SK-N-MC (cell line): ENCODE results near the gene KLF4.

Experiments
- DNase-seq: peaks from one replicate; pipeline ENCODE4 v3.0.0-alpha.2; 2011; ENCODE audit warnings: low read depth, low spot score
- H3K27ac ChIP-seq: fragments of 200-600 bp; sonication (generic); 2 replicates; pipeline ENCODE4 v1.5.1; 2016; ENCODE audit warnings: mixed run types
- H3K36me3 ChIP-seq: fragments of 200-600 bp; sonication (generic); 2 replicates; pipeline ENCODE4 v1.6.1; 2017; ENCODE audit warnings: antibody characterized with exemption, low read length, mixed read lengths; ENCODE audit not compliant: insufficient read depth
- H3K4me3 ChIP-seq: fragments of 200-600 bp; sonication (generic); 2 replicates; pipeline ENCODE4 v1.5.1; 2016
- H3K9ac ChIP-seq: fragments of 200-600 bp; sonication (generic); 2 replicates; pipeline ENCODE4 v1.8.0; 2017; ENCODE audit warnings: mixed run types, mixed read lengths; ENCODE audit not compliant: insufficient read length
- H3K9me3 ChIP-seq: fragments of 200-600 bp; sonication (generic); 2 replicates; pipeline ENCODE4 v1.6.1; 2017; ENCODE audit warnings: low read depth, mild to moderate bottlenecking, antibody characterized with exemption, low read length, moderate library complexity, mixed read lengths
- EZH2 ChIP-seq: fragments of 200-600 bp; sonication (generic); IDR thresholded peaks from one replicate; pipeline ENCODE4 v1.6.1; 2017; ENCODE audit warnings: antibody characterized with exemption
- FOXP2 ChIP-seq: optimal IDR thresholded peaks from 2 replicates; pipeline ENCODE3; 2011; ENCODE audit warnings: mild to moderate bottlenecking, moderate library complexity; ENCODE audit not compliant: insufficient read depth; ENCODE audit errors: extremely low read length, control extremely low read depth
- POLR2AphosphoS5 ChIP-seq: IDR thresholded peaks from 2 replicates; pipeline ENCODE4 v1.6.1; 2012; ENCODE audit warnings: mild to moderate bottlenecking, low read depth, low read length, borderline replicate concordance

The KLF4 gene

DNA sequence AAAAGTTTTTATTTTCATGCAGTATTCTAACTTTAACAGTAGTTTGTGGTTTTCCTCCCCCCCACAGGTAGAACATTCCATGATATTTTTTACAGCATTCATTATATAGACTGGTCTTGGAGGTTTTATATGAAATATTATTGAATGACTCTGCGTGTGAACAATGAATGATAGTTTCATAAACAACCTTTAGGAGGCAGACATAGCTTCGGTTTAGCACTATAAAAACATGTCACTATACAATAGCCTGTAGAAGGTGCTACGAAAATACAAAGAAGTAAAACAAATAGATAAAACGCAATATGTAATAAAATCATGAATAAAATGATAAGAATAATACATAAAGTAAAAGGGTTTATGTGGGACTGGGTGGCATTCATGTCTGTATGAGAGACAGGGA is 8.5 kb downstream of the KLF4 start:
- DNase-seq, result no peak
- Histone ChIP-seq H3K36me3 (no peaks in the 10 kb centered on the region), H3K9ac (no peak overlapping the region), H3K9me3 (no peaks in the 10 kb centered on the region), H3K4me3 (no peak overlapping the region), H3K27ac (no peak overlapping the region)
- TF ChIP-seq POLR2AphosphoS5 (no peak), EZH2 (no peak)

DNA sequence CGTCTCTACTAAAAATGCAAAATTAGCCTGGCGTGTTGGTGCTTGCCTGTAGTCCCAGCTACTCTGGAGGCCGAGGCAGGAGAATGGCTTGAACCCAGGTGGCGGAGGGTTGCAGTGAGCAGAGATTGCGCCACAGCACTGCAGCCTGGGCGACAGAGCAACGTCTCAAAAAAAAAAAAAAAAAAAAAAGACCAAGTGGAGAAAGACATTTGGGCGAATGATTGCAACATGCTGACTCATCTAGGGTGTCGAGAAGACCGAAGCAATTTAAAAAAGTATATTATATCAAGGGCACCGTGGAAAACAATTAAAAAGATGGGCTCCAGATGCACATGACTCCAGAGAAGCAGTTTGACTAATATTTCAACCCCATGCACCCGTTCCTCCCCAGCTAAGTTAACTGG is 9.2 kb downstream of the KLF4 start:
- DNase-seq, result no peak
- Histone ChIP-seq H3K9ac (no peak overlapping the region), H3K36me3 (no peaks in the 10 kb centered on the region), H3K4me3 (no peak overlapping the region), H3K27ac (no peak overlapping the region), H3K9me3 (no peaks in the 10 kb centered on the region)
- TF ChIP-seq POLR2AphosphoS5 (no peak), EZH2 (no peak), FOXP2 (no peak)

DNA sequence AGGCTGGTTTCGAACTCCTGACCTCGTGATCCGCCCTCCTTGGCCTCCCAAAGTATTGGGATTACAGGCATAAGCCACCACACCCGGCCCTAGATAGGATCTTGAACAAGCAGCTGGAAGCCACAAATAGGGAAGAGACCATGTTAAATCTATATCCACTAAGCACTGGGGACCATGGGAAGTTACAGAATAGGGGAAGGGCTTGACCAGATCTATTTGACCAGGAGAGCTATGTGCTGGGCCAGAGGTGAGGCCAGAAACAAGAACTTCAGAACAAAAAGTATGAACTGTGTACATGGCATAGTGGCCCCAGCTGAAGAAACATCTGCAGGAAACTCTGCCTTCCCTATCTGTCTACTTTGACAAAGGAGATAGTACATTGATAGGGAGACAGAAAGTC is 10.8 kb downstream of the KLF4 start:
- H3K27ac ChIP-seq, result no peak overlapping the region
- DNase-seq, result no peak
- no peaks in the 10 kb centered on the region for H3K9me3 ChIP-seq
- no peak overlapping the region for H3K4me3 ChIP-seq
- H3K36me3 ChIP-seq, result no peaks in the 10 kb centered on the region
- no peak overlapping the region for H3K9ac ChIP-seq
- TF ChIP-seq EZH2, result no peak
- TF ChIP-seq POLR2AphosphoS5, result no peak
- TF ChIP-seq FOXP2, result no peak

DNA sequence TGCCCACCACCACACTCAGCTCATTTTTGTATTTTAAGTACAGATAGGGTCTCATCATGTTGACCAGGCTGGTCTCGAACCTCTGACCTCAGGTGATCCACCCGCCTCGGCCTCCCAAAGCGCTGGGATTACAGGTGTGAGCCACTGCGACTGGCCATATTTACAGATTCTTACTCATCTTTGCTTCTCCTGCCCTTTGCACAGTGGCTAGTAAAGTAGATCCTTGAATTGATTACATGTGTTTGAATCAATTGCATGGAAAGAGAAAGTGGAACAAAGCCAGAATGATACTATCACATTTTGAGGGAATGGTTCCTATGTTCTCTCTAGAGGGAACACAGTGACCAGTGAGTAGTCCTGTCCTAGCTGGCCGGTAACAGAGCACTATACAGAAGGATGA is 15.4 kb downstream of the KLF4 start:
- Histone ChIP-seq H3K9me3 (no peaks in the 10 kb centered on the region), H3K9ac (no peak overlapping the region), H3K36me3 (no peaks in the 10 kb centered on the region), H3K4me3 (no peak overlapping the region), H3K27ac (no peak overlapping the region)
- TF ChIP-seq POLR2AphosphoS5 (no peak), FOXP2 (no peak), EZH2 (no peak)
- DNase-seq, result no peak

DNA sequence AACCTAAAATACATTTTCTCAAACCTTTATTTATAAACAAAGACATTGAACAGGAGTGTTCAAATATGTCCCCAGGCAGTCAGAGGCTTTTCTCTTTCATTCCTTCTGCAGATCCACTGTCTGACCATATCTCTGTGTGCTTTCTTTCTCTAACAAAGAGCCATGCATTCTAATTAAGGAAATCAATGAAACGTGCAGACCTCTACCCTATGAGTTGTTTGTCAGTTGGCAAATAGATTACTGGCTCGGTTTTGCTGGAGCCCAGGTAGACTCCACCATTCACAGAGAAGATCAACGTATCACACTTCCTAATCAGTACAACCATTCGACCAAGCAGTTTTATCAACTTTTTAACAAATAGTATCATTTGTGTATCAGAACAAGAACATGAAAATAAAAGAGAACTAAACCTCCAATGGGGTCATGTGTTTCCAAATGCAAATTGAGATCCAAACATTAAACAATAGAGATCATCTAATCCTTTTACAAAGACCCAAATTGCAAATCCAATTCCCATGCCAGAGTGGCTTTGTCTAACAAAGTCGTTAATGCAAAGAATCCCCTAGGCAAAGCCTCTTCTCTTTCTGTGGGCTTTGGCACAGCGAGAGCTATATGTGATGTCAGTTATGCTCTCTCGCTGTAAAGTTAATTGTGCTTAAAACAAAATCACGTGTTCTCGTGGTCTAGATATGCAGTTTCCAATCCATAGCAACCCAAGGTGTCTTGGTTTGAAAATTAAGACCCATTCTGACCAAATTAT is 16.8 kb downstream of the KLF4 start:
- Histone ChIP-seq H3K9ac (no peak overlapping the region), H3K27ac (no peak overlapping the region), H3K4me3 (no peak overlapping the region), H3K36me3 (no peaks in the 10 kb centered on the region), H3K9me3 (no peaks in the 10 kb centered on the region)
- DNase-seq, result no peak
- no peak for TF ChIP-seq EZH2
- no peak for TF ChIP-seq FOXP2
- TF ChIP-seq POLR2AphosphoS5, result no peak

DNA sequence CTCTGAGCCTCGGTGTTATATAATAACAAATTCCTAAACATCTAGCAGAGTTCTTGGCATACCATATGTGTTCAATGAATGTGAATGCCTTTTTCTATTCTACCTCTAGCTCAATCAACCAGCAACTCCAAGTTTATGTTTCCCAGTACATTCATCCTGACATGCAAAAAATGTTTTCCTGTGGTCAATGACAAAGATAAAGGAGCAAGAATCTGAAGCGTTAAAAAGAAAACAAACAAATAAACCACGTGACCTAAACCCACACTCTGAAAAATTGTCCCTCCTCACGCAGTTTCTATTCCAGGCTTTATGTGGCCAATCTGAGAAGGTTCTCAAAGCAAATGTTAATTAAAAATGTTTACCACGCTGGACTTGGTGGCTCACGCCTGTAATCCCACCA is 18.0 kb downstream of the KLF4 start:
- Histone ChIP-seq H3K9me3 (no peaks in the 10 kb centered on the region), H3K36me3 (no peaks in the 10 kb centered on the region), H3K9ac (no peak overlapping the region), H3K27ac (no peak overlapping the region), H3K4me3 (no peak overlapping the region)
- DNase-seq, result no peak
- TF ChIP-seq FOXP2 (no peak), POLR2AphosphoS5 (no peak), EZH2 (no peak)

DNA sequence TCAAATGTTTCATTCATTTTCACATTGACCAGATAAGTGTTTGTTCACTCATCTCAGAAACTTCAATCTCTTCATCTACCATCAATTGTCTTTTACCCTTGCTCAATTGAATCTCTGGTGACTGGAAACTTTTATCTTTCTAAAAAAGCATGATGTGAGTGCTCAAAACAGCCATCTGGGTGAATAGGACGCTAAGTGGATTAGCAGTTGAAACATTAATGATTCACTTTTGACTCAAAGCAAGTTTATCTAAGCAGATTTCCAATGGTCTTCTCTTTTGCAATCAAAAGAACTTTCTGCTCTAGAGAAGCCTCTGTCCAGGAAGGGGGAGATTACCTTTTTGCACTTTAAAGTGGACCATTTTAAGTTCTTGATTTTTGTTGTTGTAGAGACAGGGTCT is 22.2 kb downstream of the KLF4 start:
- no peak for DNase-seq
- no peak overlapping the region for H3K27ac ChIP-seq
- TF ChIP-seq FOXP2 (no peak), POLR2AphosphoS5 (no peak), EZH2 (no peak)
- no peaks in the 10 kb centered on the region for H3K36me3 ChIP-seq
- H3K9ac ChIP-seq, result no peak overlapping the region
- no peak overlapping the region for H3K4me3 ChIP-seq
- no peaks in the 10 kb centered on the region for H3K9me3 ChIP-seq

DNA sequence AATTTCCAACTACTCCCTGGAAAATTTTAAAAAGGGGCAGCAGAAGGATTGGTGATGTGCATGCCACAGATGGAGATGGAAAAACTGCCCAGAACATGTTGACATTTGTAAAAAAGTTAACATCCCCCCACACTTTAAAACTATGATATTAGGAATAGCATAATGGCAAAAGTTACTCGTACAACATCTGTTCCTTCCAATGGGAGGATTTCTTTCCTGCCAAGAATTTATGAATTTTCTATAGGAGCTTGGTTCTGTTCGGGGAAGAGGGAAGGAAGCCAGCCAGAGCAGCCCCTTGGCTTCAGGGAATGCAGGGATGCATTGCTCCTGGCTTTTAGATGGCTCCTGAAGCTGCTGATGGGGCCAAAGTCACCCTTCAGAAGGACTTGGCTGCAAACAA is 22.7 kb downstream of the KLF4 start:
- no peak for DNase-seq
- no peaks in the 10 kb centered on the region for H3K9me3 ChIP-seq
- no peak overlapping the region for H3K9ac ChIP-seq
- H3K4me3 ChIP-seq, result no peak overlapping the region
- H3K36me3 ChIP-seq, result no peaks in the 10 kb centered on the region
- H3K27ac ChIP-seq, result no peak overlapping the region
- TF ChIP-seq FOXP2 (no peak), POLR2AphosphoS5 (no peak), EZH2 (no peak)

DNA sequence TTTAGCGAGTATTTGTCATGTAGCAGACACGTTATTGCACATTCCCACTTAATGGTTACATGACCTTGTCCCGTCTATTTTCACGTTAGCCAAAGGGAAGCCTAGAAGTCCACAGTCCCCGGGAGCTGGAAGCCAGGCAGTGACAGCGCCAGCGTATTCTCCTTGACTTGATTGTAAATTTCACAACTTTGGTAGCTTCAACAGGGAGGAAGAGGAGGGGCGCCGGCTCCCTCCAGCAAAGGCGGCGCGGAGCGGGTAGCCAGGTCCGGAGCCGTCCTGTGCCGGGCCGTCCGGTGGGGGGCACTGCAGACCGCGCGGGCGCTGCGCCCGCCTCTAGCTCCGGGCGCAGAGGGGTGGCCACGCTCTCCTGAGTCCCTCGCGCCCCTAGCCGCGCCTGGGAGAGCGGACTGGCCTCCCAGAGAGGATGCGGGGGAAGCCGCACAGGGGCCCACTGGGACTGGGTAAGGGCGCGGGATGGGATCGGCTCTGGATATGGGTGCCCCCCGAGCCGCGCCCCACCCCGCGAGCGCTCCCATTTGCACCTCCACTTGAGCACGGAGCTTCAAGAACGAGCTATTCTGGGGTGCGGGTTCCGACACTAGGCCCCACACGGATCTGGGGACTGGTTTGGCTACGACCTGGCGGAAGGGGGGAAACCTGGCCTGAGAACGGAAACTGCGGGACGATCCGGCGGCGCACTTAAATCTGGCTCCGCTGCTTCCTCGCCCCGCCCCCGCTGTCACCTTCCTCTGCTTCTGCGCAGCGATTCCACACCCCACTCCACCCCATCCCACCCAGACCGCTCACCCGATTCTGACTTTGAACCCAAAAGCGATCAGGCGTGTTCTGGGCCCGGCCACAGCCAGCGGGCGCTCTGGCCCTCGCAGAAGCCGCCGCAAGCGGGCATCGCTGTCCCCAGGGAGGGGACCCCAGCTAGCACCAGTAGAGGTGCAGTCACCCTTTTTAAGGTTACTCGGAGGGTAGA is 23.8 kb downstream of the KLF4 start:
- Histone ChIP-seq H3K9ac (no peak overlapping the region), H3K9me3 (no peaks in the 10 kb centered on the region), H3K4me3 (no peak overlapping the region), H3K36me3 (no peaks in the 10 kb centered on the region), H3K27ac (no peak overlapping the region)
- no peak for DNase-seq
- no peak for TF ChIP-seq POLR2AphosphoS5
- peak; percentile 90 for TF ChIP-seq EZH2
